Posterior vena cava (tissue), 2 donors: ENCODE results near the gene SLC6A20. TPM values are rescaled to one million over a fixed set of nuclear protein-coding genes. Genes with fewer than 3 reads are reported as not detected.

Experiments used
- DNase-seq: peaks from one replicate; pipeline ENCODE4 v3.0.0-alpha.2; 2020; ENCODE audit warnings: low spot score
- intact Hi-C, 2 donors: fragments of 100-400 bp; cut with DNase I; formaldehyde crosslinking; loops; one replicate each; pipeline versions ENCODE4 v1.14.1 to v1.14.2; 2022 to 2023
- total RNA-seq, 2 donors: library from RNA; stranded (reverse); fragmentation: NEBNext Ultra II Directional; extraction: Animal tissue kit (Norgen Biotek cat#: 25700); gene quantifications; one replicate each; pipeline ENCODE4 v1.2.1, GENCODE V29; 2021
- donor health status: DM: yes; HTN: yes; CAD: no.
- donor health status: DM: yes; HTN: yes; CAD: no.

SLC6A20 gene
- total RNA-seq, 2 donors from 2014 or later, result 0.28 TPM; not detected in 1

- intact Hi-C loops, result loop anchor here in 1 of 2 donors (10.0 kb wide), 1 partner anchor 882 kb away; no protein-coding TSS in a partner anchor
- DNase-seq, result no peak
These were observed 10.8 kb upstream of the SLC6A20 start for GRCh38 chr3:45807133-45807532.

- intact Hi-C loops, result loop anchor here in 1 of 2 donors (10.0 kb wide), 1 partner anchor 881 kb away; no protein-coding TSS in a partner anchor
- no peak for DNase-seq
These were observed 9.7 kb upstream of the SLC6A20 start for GRCh38 chr3:45806072-45806471.

- intact Hi-C loops, result loop anchor here in 1 of 2 donors (10.0 kb wide), 1 partner anchor 879 kb away; no protein-coding TSS in a partner anchor
- no peak for DNase-seq
These were observed 7.1 kb upstream of the SLC6A20 start for GRCh38 chr3:45803252-45803935.

GRCh38 chr3:45802146-45802545 lies 5.8 kb upstream of the SLC6A20 start:
- DNase-seq, result no peak
- intact Hi-C loops, result loop anchor here in 1 of 2 donors (10.0 kb wide), 1 partner anchor 877 kb away; no protein-coding TSS in a partner anchor

- no peak for DNase-seq
- intact Hi-C loops, result loop anchor here in 1 of 2 donors (10.0 kb wide), 1 partner anchor 876 kb away; no protein-coding TSS in a partner anchor
These were observed 4.3 kb upstream of the SLC6A20 start for GRCh38 chr3:45800611-45801010.

GRCh38 chr3:45799586-45799985 lies 3.2 kb upstream of the SLC6A20 start:
- no peak for DNase-seq
- intact Hi-C loops, result no loop called here

- intact Hi-C loops, result no loop called here
These were observed 1.7 kb upstream of the SLC6A20 start for GRCh38 chr3:45798034-45798433.

GRCh38 chr3:45796902-45797637 lies 734 bp upstream of the SLC6A20 start:
- intact Hi-C loops, result no loop called here
- DNase-seq, result no peak

More at GRCh38 chr3:45798034-45798433, 1.7 kb upstream of the SLC6A20 start:
- no peak for DNase-seq

- intact Hi-C loops, result no loop called here
- no peak for DNase-seq
These were observed 841 bp downstream of the SLC6A20 start for GRCh38 chr3:45795509-45795881.

- intact Hi-C loops, result no loop called here
- DNase-seq, result no peak
These were observed 1.7 kb downstream of the SLC6A20 start for GRCh38 chr3:45794660-45795059.

- no peak for DNase-seq
- intact Hi-C loops, result no loop called here
These were observed 2.2 kb downstream of the SLC6A20 start for GRCh38 chr3:45794177-45794560.

GRCh38 chr3:45793482-45794176 lies 2.7 kb downstream of the SLC6A20 start:
- no peak for DNase-seq
- intact Hi-C loops, result no loop called here

- intact Hi-C loops, result no loop called here
- no peak for DNase-seq
These were observed 3.7 kb downstream of the SLC6A20 start for GRCh38 chr3:45792516-45793172.

GRCh38 chr3:45792036-45792435 lies 4.3 kb downstream of the SLC6A20 start:
- DNase-seq, result no peak
- intact Hi-C loops, result no loop called here

- DNase-seq, result no peak
- intact Hi-C loops, result no loop called here
These were observed 5.7 kb downstream of the SLC6A20 start for GRCh38 chr3:45790596-45790995.

GRCh38 chr3:45789235-45789812 lies 7.0 kb downstream of the SLC6A20 start:
- no peak for DNase-seq

GRCh38 chr3:45787551-45787950 lies 8.8 kb downstream of the SLC6A20 start:
- intact Hi-C loops, result no loop called here
- DNase-seq, result no peak

More at GRCh38 chr3:45789235-45789812, 7.0 kb downstream of the SLC6A20 start:
- intact Hi-C loops, result no loop called here

- DNase-seq, result no peak
- intact Hi-C loops, result no loop called here
These were observed 9.4 kb downstream of the SLC6A20 start for GRCh38 chr3:45786801-45787495.
